GM18498 (cell line): ENCODE results near the gene GTF2A2.

Source experiments
- ATAC-seq: cut with Tn5 transposase; IDR thresholded peaks from one replicate; pipeline ENCODE4 v1.9.1; 2021; ENCODE audit warnings: mild to moderate bottlenecking, moderate library complexity; ENCODE audit not compliant: unreplicated experiment

The GTF2A2 gene

DNA sequence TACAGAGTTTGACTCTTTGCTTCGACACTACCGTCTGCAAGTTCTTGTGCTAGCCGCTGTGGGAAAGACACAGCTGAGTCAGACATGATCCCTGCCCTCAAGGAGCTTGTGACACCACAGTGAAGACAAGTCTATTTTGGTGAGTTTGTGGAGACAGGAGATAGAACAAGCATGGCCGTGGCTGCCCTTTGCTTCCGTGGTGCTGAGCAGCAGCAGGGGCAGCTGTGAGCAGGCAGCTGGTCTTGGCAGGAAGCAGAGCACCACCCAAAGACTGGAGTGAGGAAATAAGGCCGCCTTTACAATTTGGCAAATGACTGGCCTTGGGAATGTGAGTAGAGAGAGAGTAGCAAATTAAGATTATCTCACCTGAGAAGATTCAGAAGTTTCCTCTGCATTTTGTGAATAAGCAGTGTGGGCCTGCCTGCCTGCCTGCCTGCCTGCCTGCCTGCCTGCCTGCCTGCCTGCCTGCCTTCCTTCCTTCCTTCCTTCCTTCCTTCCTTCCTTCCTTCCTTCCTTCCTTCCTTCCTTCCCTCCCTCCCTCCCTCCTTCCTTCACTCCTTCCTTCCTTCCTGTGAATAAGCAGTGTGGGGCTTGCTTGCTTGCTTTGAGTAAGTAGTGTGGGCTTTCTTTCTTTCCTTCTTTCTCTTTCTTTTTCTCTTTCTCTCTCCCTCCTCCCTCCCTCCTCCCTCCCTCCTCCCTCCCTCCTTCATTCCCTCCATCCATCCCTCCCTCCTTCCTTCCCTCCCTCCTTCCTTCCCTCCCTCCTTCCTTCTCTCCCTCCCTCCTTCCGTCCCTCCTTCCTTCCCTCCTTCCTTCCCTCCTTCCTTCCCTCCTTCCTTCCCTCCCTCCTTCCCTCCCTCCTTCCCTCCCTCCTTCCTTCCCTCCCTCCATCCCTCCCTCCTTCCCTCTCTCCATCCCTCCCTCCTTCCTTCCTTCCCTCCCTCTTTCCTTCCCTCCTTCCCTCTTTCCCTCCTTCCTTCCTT is 47.3 kb downstream of the GTF2A2 start:
- no peak for ATAC-seq

- no peak for ATAC-seq
These were observed 51.3 kb downstream of the GTF2A2 start for GRCh38 chr15:59605994-59606393.

- no peak for ATAC-seq
These were observed 58.9 kb downstream of the GTF2A2 start for GRCh38 chr15:59598461-59598860.

- ATAC-seq = no peak
These were observed 60.7 kb downstream of the GTF2A2 start for GRCh38 chr15:59596640-59597039.

DNA sequence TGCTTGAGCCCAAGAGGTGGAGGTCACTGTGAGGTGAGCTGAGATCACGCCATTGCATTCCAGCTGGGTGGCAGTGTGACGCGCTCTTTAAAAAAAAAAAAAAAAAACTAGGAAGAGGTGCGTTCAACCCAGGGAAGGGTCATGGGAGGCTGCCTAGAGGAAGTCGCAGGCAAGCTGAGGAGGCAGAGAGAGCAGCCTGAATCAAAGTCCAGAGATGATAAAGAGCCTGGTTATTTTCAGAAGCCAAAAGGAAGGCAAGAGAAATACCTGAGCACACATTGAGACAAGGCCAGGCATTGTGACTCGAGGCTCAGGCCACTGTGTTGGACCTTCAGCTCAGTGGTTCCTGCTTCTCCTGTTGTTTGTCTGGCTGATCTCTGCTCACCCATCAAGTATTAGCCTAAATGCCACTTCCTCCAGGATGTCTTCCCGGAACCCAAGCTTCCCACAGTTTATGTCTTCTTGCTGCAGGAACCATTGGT is 61.8 kb downstream of the GTF2A2 start:
- ATAC-seq = no peak

DNA sequence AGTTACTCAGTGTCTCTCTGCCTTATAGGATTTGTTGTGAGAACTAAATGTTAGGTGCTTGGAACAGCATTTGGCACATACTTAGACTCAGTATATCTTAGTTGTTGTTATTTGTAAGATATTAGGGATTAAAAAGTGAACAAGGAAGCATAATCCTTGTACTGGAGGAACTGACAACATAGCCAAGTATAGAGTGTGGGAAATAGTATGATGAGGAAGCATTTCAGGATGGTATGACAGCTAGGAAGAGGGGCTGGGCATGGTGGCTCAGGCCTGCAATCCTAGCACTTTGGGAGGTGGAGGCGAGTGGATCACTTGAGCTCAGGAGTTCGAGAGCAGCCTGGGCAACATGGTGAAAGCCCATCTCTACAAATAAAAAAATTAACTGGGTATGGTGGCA is 62.3 kb downstream of the GTF2A2 start:
- no peak for ATAC-seq

DNA sequence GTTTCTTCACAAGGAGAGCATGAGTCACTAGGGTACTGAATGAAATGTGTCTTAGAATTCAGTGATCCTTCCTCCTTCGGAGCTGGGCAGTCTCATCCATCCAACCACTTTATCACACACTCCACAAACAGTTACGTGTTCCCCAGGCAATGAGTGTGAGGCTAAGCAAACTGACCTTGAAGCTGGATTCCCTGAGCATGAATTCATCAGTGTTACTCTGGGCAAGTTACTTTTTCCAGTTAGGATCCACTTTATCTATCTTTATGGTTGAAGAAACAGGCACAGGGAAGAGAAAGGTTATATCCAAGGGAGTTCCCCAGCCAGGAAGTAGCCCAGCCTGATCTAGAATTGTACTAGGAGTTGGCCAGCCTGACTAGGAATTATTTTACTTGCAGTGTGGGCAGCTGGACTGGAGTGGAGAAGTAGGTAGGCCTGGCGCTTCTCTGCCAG is 62.8 kb downstream of the GTF2A2 start:
- no peak for ATAC-seq

GRCh38 chr15:59591356-59591755 is 66.0 kb downstream of the GTF2A2 start:
- ATAC-seq = no peak

GRCh38 chr15:59590027-59590426 is 67.3 kb downstream of the GTF2A2 start:
- peak; percentile 58 for ATAC-seq
